Stimulated activated CD8-positive, alpha-beta memory T cell treated with anti-CD3 and anti-CD28 coated beads, Interleukin-7, amount 100 ng/mL, for 24 hours (primary cell): ENCODE results near the gene QSOX1.
"Not testable (repeated sequence)": the region's sequence is repeated elsewhere in the genome, so short reads cannot be mapped to it uniquely, and the experiment has no call there.

Source experiments
- DNase-seq: peaks from one replicate; pipeline ENCODE4 v3.0.0-alpha.2; 2020; ENCODE audit warnings: low read depth

The QSOX1 gene

DNA sequence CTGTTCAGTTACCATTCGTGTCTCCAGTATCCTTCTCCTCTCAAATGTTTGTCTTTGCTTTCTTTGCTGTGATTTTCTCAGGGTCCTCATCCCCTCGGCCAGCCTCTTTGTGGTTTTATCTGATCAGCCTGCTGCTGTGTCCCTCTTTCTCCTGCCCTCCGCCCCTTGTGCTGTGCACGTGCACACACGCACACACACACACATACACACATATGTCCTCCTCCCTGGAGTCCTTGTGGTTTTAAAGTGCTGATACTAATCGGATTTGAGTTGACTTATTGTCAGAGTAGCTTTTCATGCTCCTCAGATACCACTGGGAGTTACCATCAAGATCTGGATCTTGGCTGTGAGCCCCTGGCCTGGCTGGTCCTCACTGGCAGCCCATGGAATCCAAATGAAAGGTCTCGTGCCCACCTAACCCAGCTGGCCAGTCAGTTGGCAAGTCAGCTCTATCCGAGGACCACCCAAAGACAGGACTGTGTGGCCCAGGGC is 34.1 kb downstream of the QSOX1 start:
- no peak for DNase-seq

- no peak for DNase-seq
Measured at GRCh38 chr1:180190091-180190490, 35.4 kb downstream of the QSOX1 start.

GRCh38 chr1:180192172-180192571 is 37.5 kb downstream of the QSOX1 start:
- DNase-seq = no peak

- no peak for DNase-seq
Measured at GRCh38 chr1:180193141-180194047, 38.7 kb downstream of the QSOX1 start.

GRCh38 chr1:180194048-180194425 is 39.4 kb downstream of the QSOX1 start:
- no peak for DNase-seq

DNA sequence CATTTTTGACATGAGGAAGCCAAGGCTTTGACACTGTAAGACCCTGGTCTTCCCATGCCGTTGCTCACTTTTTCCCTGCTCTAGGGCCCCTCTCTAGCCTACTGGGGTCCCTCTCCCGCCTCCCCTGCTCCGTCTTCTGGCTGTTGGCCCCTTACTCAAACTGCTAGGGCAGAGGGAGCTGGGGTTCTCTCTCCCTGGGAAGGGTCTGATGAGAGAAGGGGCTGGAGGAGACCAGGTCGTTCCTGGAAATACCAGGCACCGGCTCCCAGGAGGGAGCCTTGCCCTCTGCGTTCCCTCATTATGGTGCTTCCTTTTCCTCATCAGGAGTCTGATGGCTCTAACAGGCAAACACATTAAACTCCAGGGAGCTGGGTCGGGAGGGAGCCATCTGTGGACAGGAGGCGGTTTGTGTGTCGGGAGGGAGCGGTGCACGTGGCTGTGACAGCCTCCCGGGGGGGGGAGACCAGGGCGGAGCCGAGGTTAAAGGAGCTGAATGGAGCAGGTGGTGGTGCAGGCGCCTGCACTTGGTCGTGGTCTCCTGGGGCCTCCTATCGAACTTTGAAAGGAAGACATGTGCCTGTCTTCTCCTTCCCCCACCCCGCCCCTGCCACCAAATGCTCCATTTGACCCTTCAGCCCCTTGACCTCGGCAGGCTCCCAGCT is 40.0 kb downstream of the QSOX1 start:
- no peak for DNase-seq

DNA sequence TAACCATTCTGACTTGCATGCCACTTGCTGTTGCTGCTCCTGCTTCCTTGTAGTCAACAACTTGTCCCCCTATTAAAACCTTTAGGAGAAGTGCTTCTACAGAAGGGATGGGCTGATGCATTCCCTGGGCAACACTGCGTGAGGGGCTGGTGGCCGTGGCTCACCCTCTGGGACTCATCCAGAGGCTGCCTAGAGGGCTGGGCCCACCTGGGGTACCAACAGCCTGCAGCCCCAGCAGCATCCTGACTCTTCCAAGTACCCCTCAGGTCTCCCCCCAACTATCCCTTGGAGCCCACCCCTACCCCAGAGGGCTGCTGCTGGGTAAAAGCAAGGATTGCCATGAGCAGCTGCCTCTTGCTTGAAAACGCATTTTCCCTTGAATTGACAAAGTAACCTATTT is 40.7 kb downstream of the QSOX1 start:
- no peak for DNase-seq

- DNase-seq = no peak
Measured at GRCh38 chr1:180195916-180196315, 41.2 kb downstream of the QSOX1 start.

DNA sequence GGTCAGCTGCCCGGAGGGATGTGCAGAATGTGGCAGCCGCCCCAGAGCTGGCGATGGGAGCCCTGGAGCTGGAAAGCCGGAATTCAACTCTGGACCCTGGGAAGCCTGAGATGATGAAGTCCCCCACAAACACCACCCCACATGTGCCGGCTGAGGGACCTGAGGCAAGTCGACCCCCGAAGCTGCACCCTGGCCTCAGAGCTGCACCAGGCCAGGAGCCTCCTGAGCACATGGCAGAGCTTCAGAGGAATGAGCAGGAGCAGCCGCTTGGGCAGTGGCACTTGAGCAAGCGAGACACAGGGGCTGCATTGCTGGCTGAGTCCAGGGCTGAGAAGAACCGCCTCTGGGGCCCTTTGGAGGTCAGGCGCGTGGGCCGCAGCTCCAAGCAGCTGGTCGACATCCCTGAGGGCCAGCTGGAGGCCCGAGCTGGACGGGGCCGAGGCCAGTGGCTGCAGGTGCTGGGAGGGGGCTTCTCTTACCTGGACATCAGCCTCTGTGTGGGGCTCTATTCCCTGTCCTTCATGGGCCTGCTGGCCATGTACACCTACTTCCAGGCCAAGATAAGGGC is 41.9 kb downstream of the QSOX1 start:
- no peak for DNase-seq

- DNase-seq = no peak
Measured at GRCh38 chr1:180197231-180197630, 42.6 kb downstream of the QSOX1 start.

DNA sequence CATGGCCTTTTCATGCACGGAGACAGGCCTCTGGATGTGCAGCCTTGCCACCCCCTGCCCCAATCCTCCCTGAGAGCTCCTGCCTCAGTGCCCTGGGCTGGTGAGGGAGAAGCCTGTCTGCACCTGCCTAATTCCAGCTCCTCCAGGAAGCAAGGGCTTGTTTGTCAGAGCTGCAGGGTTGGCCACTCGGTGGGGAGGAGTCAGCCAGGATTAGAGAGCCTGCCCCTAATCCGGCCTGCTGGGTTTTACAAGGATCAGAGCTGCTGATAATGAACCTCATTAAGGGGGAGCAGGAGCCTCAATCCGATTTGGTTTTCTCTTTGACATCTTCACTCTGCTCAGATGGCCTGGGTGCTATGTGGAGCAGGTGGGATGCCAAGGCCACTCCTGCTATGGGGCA is 43.5 kb downstream of the QSOX1 start:
- DNase-seq = no peak

DNA sequence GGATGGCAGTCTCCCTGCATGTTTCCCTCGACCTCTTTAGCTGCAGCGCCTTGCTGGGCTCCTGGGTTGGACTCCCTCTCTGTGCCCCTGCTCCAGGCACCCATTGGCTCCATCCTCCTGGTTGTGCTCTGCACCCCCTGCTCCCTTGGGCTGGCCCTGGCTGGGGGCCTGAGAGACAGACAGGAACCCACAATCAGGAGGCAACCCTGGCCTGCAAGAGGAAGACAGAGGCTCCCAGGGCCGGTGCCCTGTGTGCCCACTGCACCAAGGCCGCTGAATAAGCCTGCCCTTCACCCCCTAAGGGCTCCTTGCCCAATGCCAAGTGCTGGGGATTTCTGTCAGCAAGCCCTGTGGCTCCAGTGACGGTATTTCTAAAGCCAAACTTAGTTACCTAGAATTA is 43.9 kb downstream of the QSOX1 start:
- DNase-seq = no peak

GRCh38 chr1:180199018-180199417 is 44.3 kb downstream of the QSOX1 start:
- no peak for DNase-seq

- DNase-seq = no peak
Measured at GRCh38 chr1:180201451-180202200, 47.0 kb downstream of the QSOX1 start.

GRCh38 chr1:180202588-180202987 is 47.9 kb downstream of the QSOX1 start:
- DNase-seq = not testable (repeated sequence)

DNA sequence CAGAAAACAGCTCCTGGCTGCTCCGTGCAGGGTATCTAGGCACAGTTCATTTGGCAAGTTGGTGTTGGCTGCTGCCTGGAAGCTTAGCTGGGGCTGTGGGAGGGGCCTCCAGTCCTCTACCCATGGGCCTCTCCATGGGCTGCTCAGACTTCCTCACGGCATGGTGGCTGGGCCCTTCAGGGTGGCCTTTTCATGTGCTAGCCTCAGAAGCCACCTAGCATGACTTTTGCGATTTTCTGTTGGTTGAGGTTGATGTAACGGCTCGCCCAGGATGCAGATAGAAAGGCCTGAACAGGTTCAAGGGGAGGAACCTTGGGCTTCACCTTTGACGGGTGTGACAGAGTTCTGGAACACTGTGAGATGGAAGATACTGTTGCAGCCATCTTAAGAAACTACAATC is 49.6 kb downstream of the QSOX1 start:
- DNase-seq = no peak

DNA sequence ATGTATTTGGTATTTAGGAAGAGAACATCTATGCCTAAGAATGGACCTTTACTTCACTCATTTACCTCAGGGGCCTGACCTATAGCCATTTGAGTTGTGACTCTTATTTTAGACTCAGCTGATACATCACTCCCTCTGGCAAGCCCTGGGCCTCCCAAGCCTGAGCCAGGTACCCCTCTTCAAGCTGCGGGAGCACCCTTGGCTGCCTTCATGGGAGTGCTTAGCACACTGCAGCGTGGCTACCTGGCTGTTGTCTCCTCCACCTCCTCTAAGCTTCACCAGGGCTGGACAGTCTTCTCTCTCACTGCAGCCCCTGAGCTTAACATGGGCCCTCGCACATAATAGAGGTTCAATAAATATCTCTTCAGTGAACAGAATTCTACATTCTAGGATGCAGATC is 51.9 kb downstream of the QSOX1 start:
- no peak for DNase-seq

- DNase-seq = no peak
Measured at GRCh38 chr1:180208264-180208663, 53.6 kb downstream of the QSOX1 start.

DNA sequence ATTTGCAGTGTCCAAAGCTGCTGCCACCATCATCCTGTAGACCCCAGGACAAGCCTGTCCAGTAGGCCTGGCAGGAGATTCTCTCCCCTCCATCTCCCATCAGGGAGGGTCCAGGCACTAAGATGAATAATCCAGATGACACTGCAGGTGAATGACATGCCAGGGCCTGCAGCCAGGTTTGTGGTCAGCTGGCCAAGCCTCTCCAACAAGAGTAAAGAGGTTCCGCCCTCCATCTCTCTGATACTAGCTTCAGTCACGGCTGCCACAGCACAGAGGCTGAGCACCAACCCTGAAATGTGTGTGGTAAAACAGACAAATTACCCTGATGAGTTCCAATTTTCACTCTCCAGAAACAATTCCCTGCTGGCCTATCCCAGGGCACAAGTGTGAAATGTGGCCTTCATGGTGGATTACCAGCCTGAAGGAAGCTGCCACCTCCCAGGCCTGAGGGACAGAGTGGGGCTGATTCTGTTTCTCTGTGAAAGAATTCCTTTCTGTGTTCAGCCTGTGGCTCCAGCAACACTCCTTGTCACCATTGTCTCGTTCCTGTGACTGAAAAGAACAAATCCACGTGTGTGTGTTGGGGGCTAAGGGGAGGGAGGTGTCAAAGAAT is 55.4 kb downstream of the QSOX1 start:
- no peak for DNase-seq

- no peak for DNase-seq
Measured at GRCh38 chr1:180211156-180211859, 56.6 kb downstream of the QSOX1 start.

GRCh38 chr1:180211860-180212229 is 57.2 kb downstream of the QSOX1 start:
- no peak for DNase-seq
